ENCODE results near the gene KCNQ1. TPM values are rescaled to one million over a fixed set of nuclear protein-coding genes. Genes with fewer than 3 reads are reported as not detected.
A peak's percentile ranks its signal among the peaks of the same experiment; 100 is the strongest.

The KCNQ1 gene
- total and polyA plus RNA-seq, 2 experiments from 2014 or later: 0.45 to 0.87 TPM

- no peak for TF ChIP-seq CREB1 (CRISPR knock-in tag; IDR thresholded peaks at IDR 0.05; ENCODE audit: low read depth)
- no peak for TF ChIP-seq STAT1 (IDR thresholded peaks at IDR 0.05; ENCODE audit: unreplicated experiment)
- TF ChIP-seq EZH2 (IDR thresholded peaks at IDR 0.05; ENCODE audit: low read depth, unreplicated experiment): no peak
- TF ChIP-seq ETS1 (IDR thresholded peaks at IDR 0.05): no peak
Measured at GRCh38 chr11:2860636-2861035, 415.8 kb downstream of the KCNQ1 start (continued).

GRCh38 chr11:2862395-2863275, 417.8 kb downstream of the KCNQ1 start:
- peaks cover 7% of the 10 kb centered on the region; the same call in 1 of the 2 replicates for H3F3A ChIP-seq (replicated peaks; ENCODE audit: low read depth)
- H3K79me2 ChIP-seq (replicated peaks; ENCODE audit: insufficient read depth): no peaks in the 10 kb centered on the region
- no peaks in the 10 kb centered on the region for H3K9me2 ChIP-seq (ENCODE audit: insufficient read depth)
- ATAC-seq (peak; percentile 71), DNase-seq (ENCODE audit: low spot score) (peak; percentile 89)
- peaks cover 66% of the 10 kb centered on the region for H3K27me3 ChIP-seq (ENCODE audit: insufficient read depth)
- Mint-ChIP-seq H3K4me3 (0 out of 3 replicates have a peak overlapping the region, but pooled peaks have one; percentile 21), H3K27me3 (ENCODE audit: insufficient read depth, low read depth, poor library complexity) (peaks cover 63% of the 10 kb centered on the region), H3K9me3 (peaks cover 8% of the 10 kb centered on the region), H3K36me3 (ENCODE audit: low read depth) (peaks cover 5% of the 10 kb centered on the region; the same call in 1 of the 3 replicates), H3K4me1 (peaks cover 25% of the 10 kb centered on the region), H3K27ac (no peak overlapping the region)
- no peaks in the 10 kb centered on the region for H3K36me3 ChIP-seq (ENCODE audit: insufficient read depth)
- H3K4me3 ChIP-seq: peak overlapping the region; percentile 52
- no peak overlapping the region for H3K27ac ChIP-seq (ENCODE audit: low read depth)
- peaks cover 26% of the 10 kb centered on the region for H3K4me1 ChIP-seq (ENCODE audit: insufficient read depth)
- peak overlapping the region; percentile 28; the same call in 1 of the 2 replicates for H2AFZ ChIP-seq
- no peaks in the 10 kb centered on the region for H4K20me1 ChIP-seq (replicated peaks; ENCODE audit: insufficient read depth)
- H3K4me2 ChIP-seq: peak overlapping the region; percentile 75
- TF ChIP-seq ETS1 (IDR thresholded peaks at IDR 0.05) (no peak), STAT1 (IDR thresholded peaks at IDR 0.05; ENCODE audit: unreplicated experiment) (no peak), NANOG (IDR thresholded peaks at IDR 0.05; ENCODE audit: borderline replicate concordance) (no peak), ZNF331 (CRISPR knock-in tag; IDR thresholded peaks at IDR 0.05; ENCODE audit: low read depth) (no peak), POLR2AphosphoS5 (IDR thresholded peaks at IDR 0.05; ENCODE audit: low read depth) (no peak), EZH2phosphoT487 (IDR thresholded peaks at IDR 0.05; ENCODE audit: unreplicated experiment) (no peak), CTCF (conservative IDR thresholded peaks at IDR 0.05; ENCODE audit: low read depth in 2 of 2) (no peak), ZNF462 (CRISPR knock-in tag; IDR thresholded peaks at IDR 0.05) (no peak)

Measured in GM23338 (cell line).